NCI-H526 treated with DMSO at 0.1 percent for 48 hours (cell line): ENCODE results near the gene RHBDD1.

Source experiments
- DNase-seq: peaks from one replicate; lab custom pipeline; 2025; lab: John Stamatoyannopoulos, UW

Gene RHBDD1, protein sequence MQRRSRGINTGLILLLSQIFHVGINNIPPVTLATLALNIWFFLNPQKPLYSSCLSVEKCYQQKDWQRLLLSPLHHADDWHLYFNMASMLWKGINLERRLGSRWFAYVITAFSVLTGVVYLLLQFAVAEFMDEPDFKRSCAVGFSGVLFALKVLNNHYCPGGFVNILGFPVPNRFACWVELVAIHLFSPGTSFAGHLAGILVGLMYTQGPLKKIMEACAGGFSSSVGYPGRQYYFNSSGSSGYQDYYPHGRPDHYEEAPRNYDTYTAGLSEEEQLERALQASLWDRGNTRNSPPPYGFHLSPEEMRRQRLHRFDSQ

DNA sequence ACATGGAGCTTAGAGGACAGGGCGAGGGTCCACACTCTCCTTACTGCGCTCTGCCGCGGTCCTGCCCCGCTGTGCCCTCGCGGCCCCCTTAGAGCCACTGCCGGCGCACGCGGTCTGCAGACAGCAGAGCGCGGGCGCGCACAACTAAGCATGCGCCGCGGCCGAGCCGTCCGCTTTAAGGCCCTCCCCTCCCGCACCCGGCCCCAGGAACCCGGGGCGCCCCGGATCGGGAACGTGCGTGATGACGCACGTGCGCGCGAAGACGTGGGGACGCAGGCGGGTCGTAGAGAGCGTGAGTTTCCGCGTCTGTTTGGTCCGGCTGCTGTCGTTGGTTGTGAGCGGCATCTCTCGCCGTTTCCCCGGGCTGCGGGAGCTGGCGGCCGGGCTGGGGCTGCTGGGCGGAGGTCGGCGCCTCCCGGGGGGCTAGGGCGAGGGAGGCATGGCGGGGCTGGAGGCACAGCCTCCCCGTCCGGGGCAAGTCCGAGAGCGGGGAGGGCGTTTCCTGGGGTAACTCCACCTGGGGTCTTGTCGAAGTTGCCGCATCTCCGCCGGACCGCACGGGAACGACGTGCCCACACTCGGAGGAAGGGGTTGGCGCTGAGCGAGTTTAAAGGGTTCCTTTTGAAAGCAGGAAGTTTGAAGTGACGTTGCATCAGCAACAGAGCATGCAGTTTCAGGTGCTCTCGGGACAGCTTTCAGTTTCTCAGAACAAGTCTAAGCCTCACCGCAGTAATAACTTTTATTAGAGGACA is at the start of gene RHBDD1:
Gene RHBDD1, plus strand, starts transcription at position 259 of the 752 bp plus-strand sequence. CDS start 28,640 bp downstream, outside the sequence.
- peak; percentile 70 for DNase-seq

DNA sequence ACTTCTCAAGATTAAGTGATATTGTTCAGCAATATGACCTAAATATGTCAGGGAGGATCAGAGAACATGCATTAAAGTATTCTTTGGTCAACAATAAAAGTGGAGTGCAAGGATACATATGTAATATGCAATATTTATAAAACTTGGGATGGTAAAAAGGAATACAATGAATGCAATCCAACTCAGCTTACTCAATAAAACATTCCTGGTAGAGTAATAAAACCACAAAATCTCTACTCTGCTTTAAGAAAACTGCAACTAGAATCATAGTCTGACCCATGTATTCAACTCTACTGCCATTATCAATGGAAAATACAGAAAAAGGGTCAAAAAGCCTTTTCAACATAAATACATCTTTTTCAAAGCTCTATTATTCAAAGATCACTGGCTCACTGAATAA is 47.8 kb upstream of the RHBDD1 start:
- no peak for DNase-seq

DNA sequence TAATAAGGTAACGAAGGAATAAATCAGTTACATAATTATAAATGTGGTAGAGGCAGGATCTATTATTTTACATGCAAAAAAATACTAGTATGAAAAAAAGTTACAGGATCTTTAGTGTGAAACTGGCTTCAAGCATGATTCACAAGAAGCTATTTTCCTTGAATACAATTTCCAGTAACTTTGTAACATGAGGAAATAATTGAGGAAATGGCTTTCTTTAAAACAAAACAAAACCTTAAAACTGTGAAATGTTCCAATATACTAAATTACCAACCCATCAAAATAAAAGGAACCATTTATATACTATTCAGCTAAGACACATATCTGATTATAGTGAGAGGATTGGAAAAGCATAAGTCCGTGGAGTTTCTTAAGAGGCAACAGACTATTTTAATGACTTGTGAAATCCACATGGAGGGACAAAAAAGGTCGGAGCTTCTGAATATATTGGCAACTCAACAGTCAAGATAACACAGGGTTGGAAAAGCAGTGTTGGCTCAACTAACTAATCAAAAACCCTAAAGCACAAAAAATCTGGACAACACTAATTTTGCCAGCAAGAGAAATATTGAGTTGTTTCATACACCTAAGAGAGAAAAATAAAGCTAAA is 46.9 kb upstream of the RHBDD1 start:
- DNase-seq: no peak

DNA sequence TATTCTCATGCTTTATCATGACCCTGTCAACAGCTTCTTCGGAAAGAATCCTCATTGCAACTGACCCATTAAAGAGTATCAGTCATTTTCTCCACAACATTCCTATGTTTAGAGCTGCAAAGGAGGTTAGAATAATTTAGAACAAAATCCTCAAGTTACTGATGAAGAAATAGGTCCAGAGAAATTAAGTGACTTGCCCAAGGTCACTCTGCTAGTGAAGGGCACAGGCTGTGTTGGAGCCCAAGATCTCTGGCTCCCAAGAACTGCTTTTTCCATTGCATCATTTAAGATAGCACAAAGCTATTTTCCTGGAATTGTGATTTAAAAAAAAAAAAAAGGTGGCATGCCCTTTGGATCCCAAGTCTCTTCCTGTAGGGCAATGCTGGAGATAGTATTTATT is 45.8 kb upstream of the RHBDD1 start:
- no peak for DNase-seq

DNA sequence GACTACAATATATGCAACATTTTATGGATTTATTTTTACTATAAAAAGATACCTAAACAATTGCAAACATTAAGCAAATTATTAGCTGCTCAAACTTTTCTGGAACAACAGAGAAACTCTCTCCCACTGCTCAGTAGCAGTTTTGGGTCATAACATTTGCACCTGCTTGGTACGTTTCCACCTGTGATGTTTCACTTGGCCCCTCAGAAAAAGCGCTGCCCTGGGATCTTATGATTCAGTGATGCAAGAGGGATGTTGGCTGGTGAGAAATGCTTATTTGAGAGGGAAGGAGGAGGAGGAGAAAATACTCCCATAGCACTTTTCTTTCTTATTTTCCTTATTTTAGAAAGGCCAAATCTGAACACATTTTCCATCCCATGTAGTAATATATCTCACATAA is 45.4 kb upstream of the RHBDD1 start:
- no peak for DNase-seq

DNA sequence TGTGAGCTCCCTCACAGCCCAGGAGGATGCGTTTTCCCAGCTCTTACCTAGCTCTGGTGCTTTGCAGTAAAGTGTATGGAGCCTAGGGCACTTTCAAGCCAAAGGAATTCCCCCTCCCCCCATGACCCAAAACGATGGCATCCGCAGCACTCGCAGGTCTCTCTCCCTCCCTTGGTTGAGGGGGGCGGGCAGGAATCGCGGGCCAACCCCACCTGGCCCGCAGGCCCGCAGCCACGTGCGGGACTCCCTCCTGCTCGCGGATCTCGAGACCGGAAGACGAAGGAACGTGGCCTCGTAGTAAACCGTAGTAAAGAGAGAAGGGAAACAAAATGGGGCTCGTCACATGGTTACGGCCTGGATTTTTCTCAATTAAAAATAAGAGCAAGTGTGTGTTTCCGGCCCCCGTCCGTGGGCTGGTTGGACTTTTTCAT is 44.8 kb upstream of the RHBDD1 start:
- peak; percentile 60 for DNase-seq

DNA sequence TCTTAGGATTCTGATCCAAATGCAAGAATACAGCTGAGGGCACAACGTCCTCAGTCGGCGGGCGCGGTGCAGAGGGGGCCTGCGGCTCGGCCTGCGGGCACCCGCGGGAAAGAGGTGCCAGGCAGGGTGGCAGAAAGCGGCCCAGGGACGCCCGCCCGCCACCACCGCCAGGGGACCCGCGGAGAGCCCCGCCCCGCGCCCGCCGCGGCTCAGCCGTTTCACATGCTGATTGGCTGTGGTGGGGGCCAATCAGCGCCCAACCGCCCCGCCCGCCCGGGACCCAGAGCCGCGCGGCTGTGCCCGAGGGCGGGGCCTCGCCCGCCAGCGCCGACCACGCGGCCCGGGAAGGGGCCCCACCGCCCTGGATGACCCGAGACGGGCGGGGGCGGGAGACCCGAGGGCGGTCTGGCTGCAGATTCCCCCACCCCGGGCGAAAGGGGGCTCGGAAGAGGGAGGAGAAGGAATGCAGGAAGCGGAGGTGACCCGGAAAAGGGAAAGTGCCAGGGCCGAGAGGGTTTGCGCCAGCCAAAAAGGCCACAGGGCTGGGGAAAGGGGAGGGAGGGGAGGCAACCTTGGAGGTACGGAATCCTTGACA is 44.3 kb upstream of the RHBDD1 start:
- peak; percentile 71 for DNase-seq

DNA sequence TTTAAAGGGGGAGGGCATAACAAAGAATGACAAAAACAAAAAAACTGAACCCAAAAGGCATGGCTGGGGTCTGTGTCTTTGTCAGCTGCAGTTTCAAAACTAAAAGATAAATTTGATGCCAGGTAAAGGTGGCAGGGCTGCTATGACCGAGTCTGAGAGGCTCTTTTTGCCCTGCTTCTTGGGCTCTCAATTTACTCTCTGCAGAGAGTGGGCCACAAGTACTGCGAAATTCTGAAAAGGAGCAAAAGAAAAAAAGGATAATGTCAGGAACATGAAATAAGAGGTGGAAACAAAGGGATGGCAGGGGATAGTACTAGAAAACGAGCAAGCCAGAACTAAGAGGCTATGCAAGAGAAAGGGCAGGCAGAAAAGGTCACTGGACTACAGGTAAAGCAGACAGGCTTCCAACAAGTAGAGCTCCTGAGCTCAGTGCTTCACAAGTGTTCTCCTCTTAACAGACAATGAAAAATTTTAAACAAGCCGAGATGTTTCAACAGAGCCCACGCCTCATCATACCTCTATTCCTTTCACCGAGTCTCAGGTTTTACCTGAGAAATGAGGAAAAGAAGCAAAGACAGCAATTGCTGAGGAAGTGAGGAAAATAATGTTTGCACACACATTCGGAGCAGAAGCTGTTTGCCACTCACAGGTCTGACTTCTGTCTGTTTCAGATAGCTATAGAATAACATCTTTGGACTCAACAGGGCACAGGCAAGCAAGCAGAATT is 43.5 kb upstream of the RHBDD1 start:
- DNase-seq: peak; percentile 25

DNA sequence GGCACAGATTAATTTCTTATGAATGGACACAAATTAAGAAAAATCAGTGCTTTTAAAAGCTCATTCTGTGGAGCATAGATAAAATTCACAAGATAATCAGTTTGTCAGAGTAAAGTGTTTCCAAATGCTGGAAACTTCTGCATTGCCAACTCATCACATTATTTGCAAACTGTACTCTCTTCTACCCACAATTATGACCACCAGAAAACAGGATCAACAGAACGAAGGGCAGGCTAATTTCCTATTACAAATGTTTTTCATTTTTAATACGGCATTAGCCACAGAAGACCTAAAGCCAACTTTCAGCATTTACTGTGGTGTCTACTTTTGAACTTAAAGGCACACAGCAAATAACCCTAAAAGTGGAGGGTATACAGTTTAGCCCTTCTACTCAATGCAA is 42.2 kb upstream of the RHBDD1 start:
- no peak for DNase-seq

DNA sequence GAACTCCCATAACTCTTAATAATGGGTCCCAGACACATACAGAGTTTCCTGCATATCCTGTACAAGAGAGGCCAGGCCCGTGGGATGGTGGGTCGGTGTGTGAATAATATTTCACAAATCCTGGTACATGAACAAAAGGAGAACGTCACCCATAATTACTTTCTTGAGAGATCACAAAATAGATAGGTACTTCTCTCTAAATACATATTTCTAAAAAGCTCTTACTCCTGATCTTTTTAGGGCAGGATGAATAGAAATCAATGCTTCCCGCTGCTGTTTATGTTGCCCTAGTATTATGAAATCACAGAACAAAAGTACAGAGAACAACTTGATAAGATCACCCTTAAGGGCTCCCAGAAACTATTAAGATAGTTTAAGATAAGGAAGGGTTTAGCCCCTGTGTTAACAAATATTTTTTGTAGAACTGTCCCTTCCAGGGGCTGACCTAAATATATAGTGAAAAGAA is 41.6 kb upstream of the RHBDD1 start:
- DNase-seq: no peak

DNA sequence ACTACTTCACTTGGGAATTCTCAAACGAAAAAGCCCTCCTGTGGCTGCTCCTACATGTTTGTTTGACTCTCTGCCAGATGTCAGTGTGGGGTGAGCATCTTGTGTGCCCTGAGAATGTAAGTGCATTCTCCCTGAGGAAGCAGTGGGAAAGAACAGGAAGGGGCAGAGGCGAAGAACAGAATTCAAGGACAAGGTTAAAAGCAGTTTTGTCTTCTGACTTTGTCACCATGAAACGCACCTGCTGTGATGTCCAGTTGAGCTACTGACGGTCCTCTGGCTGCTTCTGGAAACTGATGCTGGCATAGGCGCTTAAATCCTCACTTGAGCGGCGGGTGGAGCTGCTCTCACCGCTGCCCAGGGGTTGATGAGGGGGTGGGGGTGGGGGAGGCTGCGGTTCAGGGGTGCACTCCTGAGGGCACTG is 41.1 kb upstream of the RHBDD1 start:
- DNase-seq: no peak

DNA sequence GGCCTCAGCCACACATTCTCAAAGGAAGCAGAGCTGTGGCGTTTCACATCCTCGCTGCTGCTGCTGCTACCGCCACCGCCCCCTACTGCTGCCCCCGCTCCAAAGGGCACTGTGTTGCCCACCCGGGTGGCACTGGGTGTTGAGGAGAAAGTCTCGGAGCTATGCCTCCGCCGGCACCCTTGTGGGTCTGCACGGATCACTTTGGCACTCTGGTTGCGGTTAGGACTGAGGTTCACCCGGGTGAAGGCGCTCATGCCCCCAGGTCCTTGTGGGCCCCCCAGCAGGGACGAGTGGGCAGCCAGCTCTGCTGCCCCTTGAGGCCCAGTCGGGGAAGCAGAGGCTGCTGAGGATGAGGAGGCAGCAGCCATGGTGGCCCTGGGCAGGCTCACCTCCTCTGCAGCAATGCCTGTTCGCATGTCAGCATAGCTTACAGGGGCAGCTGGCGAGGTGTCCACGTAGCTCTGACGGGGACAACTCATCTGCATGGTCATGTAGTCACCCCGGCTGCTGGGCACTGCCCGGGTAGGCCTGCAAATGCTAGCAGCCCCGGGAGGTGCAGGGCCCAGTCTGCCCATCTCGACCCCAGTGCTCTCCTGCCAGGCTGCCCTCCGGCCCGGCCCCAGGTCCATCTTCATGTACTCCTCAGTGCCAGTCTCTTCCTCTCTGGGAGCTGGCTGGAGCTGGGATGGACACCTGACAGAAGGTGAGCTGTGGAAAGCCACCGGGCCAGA is 40.4 kb upstream of the RHBDD1 start:
- DNase-seq: no peak

DNA sequence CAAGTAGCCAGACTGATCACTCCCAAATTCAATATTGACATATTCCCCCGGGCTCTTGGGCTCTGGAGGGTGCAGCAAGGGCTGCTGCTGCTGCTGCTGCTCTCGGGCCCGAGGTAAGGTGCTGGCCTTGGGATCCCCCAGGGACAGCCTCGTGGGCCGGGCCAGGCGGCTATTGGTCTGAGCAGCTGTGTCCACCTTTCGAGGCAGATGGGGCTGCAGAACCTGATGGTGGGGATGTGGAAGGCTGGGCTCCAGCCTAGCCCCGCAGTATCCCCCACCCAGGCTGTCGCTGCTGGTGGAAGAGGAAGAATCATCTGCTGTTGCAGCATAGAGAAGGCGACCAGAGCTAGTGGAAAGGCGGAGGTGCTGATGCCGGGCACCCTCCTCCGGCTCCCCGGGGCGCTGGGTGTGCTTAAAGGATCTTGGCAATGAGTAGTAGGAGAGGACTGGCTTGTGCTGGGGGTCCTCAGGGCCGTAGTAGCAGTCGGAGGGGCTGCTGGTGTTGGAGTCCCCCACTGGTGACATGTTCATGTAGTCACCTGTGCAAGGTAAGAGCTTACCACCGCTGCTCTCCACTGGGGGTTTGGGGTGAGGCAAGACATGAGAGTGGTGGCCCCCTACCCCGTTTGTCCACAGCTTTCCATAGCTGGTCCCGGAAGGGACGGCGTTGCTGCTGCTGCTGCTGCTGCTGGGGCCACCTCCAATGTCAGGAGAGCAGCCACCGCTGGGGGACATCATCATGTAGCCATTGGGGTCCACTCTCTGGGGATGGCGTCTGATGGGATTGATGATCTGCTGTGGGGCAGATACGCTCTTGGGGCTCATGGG is 39.6 kb upstream of the RHBDD1 start:
- no peak for DNase-seq

DNA sequence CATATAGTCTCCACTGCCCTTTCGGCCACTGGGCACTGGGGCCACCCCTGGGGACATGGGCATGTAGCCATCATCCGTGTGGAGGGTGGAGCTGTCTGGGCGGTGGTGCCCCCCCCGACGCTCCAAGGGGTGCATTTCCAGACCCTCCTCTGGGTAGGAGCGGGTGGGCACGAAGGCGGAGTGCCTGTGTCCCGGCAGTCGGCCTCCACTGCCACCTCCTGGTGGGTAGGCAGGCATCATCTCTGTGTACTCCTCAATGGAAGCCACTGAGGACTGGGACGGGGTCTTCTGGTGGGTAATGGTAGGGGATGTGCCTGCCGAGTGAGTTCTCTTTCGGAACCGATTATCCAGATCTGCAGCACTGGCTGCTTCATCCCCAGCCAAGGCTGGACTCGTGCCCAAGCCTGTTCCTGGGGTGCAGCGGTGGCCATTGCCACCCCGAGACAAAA is 39.0 kb upstream of the RHBDD1 start:
- no peak for DNase-seq

DNA sequence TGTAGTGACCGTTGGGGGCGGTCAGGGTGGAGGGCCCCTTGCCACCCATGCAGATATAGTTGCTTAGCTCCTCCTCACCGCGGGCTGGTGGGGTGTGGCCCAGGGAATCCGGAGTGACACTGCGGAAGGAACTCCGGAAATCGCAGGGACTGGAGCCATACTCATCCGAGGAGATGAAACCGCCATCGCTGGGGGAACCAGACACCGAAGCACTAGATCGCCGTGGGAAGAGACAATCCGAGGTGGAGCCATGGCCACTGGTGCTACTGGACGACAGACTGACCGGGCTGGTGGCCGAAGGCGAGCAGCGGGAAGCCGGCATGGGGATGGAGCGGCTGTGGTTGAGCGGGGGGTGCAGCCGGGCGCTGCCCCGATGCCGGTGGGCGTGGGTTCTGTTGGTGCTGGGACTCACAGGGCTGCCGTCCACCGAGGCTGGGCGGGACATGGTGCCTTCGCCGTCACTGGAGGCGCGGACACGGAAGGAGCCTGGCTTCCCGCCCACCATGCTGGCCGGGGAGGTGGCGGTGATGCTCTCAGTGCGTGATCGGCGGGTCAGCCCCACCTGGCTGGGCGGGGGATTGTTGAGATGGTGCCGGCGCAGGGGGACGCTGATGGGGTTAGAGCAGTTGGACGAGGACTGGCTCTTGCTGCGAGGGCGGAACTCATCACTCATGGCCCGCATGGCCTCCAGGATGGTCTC is 38.4 kb upstream of the RHBDD1 start:
- no peak for DNase-seq

DNA sequence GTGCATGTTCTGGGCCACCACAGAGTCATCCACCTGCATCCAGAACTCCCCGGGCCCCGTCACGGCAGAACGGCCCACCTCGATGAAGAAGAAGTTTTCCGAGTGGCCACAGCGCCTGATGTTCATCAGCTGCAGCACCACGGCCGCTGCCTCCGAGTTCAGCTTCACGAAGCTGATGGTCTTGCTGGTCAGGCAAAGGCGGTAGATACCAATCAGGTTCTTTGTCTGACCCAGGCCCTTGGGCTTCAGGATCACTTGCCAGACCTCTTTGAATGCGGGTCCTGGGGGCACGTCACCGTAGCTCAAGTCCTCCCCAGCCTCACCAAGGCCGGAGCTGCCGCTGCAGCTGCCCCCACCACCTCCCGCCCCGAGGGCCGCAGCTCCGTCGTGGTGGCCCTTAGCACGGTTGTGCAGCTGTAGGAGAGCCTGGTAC is 37.8 kb upstream of the RHBDD1 start:
- DNase-seq: no peak

DNA sequence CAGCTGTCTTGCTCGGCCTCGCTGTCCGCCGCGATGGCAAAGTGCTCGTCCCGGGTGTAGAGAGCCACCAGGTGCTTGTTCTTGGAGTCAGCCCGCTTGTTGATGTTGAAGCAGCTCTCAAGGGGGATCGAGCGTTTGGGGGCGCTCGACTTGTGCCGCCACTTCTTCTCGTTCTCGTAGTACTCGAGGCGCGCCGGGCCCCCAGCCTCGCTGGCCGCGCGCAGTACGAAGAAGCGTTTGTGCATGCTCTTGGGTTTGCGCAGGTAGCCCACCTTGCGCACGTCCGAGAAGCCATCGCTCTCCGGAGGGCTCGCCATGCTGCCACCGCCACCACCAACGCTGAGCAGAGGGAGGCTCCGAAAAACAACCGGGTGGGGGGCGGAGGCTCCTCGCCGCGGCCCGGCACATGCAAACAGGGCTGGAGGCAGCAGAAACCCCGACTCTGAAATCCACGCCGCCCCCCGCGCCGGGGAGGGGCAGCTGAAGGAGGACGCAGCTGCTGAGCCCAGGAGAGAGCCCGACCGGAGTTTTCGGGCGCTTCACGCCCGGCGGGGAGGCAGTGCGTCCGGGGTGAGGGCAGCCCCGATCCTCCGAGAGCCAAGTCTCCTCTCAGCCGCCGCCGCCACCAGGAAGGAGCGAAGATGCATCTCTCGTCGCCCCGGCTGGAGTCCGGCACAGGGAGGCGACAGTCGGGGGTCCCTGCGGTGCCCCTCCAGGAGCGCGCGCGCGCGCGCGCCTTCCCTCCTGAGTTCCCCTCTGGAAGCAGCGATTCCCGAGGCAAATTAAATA is 37.2 kb upstream of the RHBDD1 start:
- no peak for DNase-seq

DNA sequence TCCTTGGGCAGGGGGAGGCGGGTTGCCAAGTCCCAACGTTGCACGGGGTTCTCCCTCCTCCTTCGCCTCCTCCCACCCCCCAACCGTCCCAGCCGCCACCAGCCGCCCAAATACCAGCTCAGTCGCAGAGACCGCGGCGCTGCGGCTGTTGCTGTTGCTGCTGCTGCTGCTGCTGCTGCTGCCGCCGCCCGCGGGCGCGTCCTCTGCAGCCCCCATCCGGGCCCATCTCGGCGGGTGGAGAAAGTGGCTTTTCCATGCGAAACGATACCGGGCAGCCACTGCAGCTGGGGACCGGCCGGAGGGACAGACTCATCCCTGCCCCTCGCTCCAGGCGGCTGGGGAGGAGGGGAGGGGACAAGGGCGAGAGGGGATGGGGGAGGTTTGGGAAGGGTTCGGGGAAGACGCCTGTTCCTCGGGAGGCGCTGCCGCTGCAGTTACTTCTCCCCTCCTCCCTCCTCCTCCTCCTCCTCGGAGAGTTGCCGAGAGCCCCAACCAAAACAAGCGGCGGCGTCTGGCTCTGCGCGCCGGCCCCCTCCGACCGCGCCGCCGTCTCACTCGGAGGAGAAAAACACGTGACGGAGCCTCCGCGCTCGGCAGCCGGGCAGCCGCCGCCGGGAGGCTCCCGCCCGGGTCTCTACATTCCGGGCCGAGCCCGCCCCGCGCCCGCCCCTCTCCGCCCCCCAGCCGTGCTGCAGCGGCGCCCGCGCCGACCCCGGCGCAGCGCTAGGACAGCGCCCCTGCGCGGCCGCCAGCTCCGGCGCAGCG is 36.5 kb upstream of the RHBDD1 start, which contains the start of gene IRS1:
Gene IRS1, minus strand, starts transcription at position 610 of the 765 bp plus-strand sequence. CDS start 1,082 bp downstream, outside the sequence.
- peak; percentile 17 for DNase-seq
